ENCODE measurements around the gene SMIM35. TPM values are rescaled to one million over a fixed set of nuclear protein-coding genes. Genes with fewer than 3 reads are reported as not detected.

Gene SMIM35
- not detected in 2 replicates for total RNA-seq (2014; rRNA removed; shearing (Covaris generic))

GRCh38 chr11:118086913-118087768, at the start of gene SMIM35:
SMIM35 (minus strand) TSS chr11:118086963; CDS start chr11:118086757, 206 bp downstream.
- no peak for DNase-seq (ENCODE audit: low spot score)
- in situ Hi-C loops (cut with HindIII; ENCODE audit: low sequenced_read_pairs): no loop called here

GRCh38 chr11:118136341-118136740, 49.6 kb upstream of the SMIM35 start:
- DNase-seq (ENCODE audit: low spot score): no peak
- in situ Hi-C loops (cut with HindIII; ENCODE audit: low sequenced_read_pairs): no loop called here

- DNase-seq (ENCODE audit: low spot score): no peak
- in situ Hi-C loops (cut with HindIII; ENCODE audit: low sequenced_read_pairs): no loop called here
These were observed 49.0 kb upstream of the SMIM35 start for GRCh38 chr11:118135796-118136165.

GRCh38 chr11:118135051-118135795, 48.5 kb upstream of the SMIM35 start:
- in situ Hi-C loops (cut with HindIII; ENCODE audit: low sequenced_read_pairs): no loop called here
- DNase-seq (ENCODE audit: low spot score): no peak

- in situ Hi-C loops (cut with HindIII; ENCODE audit: low sequenced_read_pairs): loop anchor here (5.0 kb wide), 1 partner anchor 38 kb away; no protein-coding TSS in a partner anchor
- DNase-seq (ENCODE audit: low spot score): no peak
These were observed 47.1 kb upstream of the SMIM35 start for GRCh38 chr11:118133816-118134215.

- in situ Hi-C loops (cut with HindIII; ENCODE audit: low sequenced_read_pairs): loop anchor here (5.0 kb wide), 1 partner anchor 40 kb away; no protein-coding TSS in a partner anchor
- no peak for DNase-seq (ENCODE audit: low spot score)
These were observed 45.8 kb upstream of the SMIM35 start for GRCh38 chr11:118132385-118133151.

GRCh38 chr11:118129471-118130172, 42.9 kb upstream of the SMIM35 start:
- no peak for DNase-seq (ENCODE audit: low spot score)
- in situ Hi-C loops (cut with HindIII; ENCODE audit: low sequenced_read_pairs): loop anchor here (5.0 kb wide), 1 partner anchor 43 kb away; no protein-coding TSS in a partner anchor

- no peak for DNase-seq (ENCODE audit: low spot score)
- in situ Hi-C loops (cut with HindIII; ENCODE audit: low sequenced_read_pairs): no loop called here
These were observed 42.1 kb upstream of the SMIM35 start for GRCh38 chr11:118128721-118129470.

GRCh38 chr11:118128310-118128709, 41.5 kb upstream of the SMIM35 start:
- in situ Hi-C loops (cut with HindIII; ENCODE audit: low sequenced_read_pairs): no loop called here
- no peak for DNase-seq (ENCODE audit: low spot score)

- no peak for DNase-seq (ENCODE audit: low spot score)
- in situ Hi-C loops (cut with HindIII; ENCODE audit: low sequenced_read_pairs): no loop called here
These were observed 39.5 kb upstream of the SMIM35 start for GRCh38 chr11:118126082-118126838.

GRCh38 chr11:118124929-118125535, 38.3 kb upstream of the SMIM35 start:
- in situ Hi-C loops (cut with HindIII; ENCODE audit: low sequenced_read_pairs): no loop called here
- no peak for DNase-seq (ENCODE audit: low spot score)

- no peak for DNase-seq (ENCODE audit: low spot score)
- in situ Hi-C loops (cut with HindIII; ENCODE audit: low sequenced_read_pairs): no loop called here
These were observed 34.0 kb upstream of the SMIM35 start for GRCh38 chr11:118120793-118121192.

- in situ Hi-C loops (cut with HindIII; ENCODE audit: low sequenced_read_pairs): no loop called here
These were observed 31.2 kb upstream of the SMIM35 start for GRCh38 chr11:118117790-118118601.

GRCh38 chr11:118115048-118115447, 28.3 kb upstream of the SMIM35 start:
- no peak for DNase-seq (ENCODE audit: low spot score)
- in situ Hi-C loops (cut with HindIII; ENCODE audit: low sequenced_read_pairs): no loop called here

More at GRCh38 chr11:118117790-118118601, 31.2 kb upstream of the SMIM35 start:
- DNase-seq (ENCODE audit: low spot score): no peak

- no peak for DNase-seq (ENCODE audit: low spot score)
- in situ Hi-C loops (cut with HindIII; ENCODE audit: low sequenced_read_pairs): no loop called here
These were observed 27.5 kb upstream of the SMIM35 start for GRCh38 chr11:118114266-118114665.

- in situ Hi-C loops (cut with HindIII; ENCODE audit: low sequenced_read_pairs): no loop called here
- no peak for DNase-seq (ENCODE audit: low spot score)
These were observed 26.1 kb upstream of the SMIM35 start for GRCh38 chr11:118112711-118113430.

Measured in G401 (cell line).